PC-3 (cell line): Measurements from ENCODE around the gene CDC42BPB. TPM values are rescaled to one million over a fixed set of nuclear protein-coding genes. Genes with fewer than 3 reads are reported as not detected.
A peak's percentile ranks its signal among the peaks of the same experiment; 100 is the strongest.

Experiments used
- ATAC-seq: fragments of 200-7000 bp; cut with Tn5 transposase; 2 replicates; pipeline ENCODE4 v1.9.1; 2020; ENCODE audit warnings: mild to moderate bottlenecking, moderate library complexity
- BruUV-seq: library from RNA; stranded (reverse); fragments of 400-500 nt; replicated peaks from 2 replicates; lab custom pipeline; 2021; lab: Mats Ljungman, UMichigan
- CTCF ChIA-PET: fragments of 300-600 bp; sonication (Branson Sonifier 250); formaldehyde crosslinking; loops from one replicate; lab custom pipeline; 2022; ENCODE audit warnings: antibody characterized with exemption; lab: Charles Lee
- POLR2A ChIA-PET: fragments of 300-600 bp; sonication (Branson Sonifier 250); formaldehyde crosslinking; loops from one replicate; lab custom pipeline; 2022; ENCODE audit warnings: antibody characterized with exemption; ENCODE audit not compliant: unreplicated experiment; lab: Charles Lee
- DNase-seq: peaks from one replicate; pipeline ENCODE4 v3.0.0-alpha.2; 2015
- H2AFZ ChIP-seq: fragments of 300-600 bp; sonication (generic); 2 replicates; pipeline ENCODE4 v1.6.0; 2016; ENCODE audit warnings: antibody characterized with exemption, low read length
- H3F3A ChIP-seq: fragments of 300-600 bp; sonication (generic); one replicate; pipeline ENCODE4 v1.6.0; 2017; ENCODE audit warnings: antibody characterized with exemption, low read length, control low read depth, mild to moderate bottlenecking; ENCODE audit not compliant: unreplicated experiment
- H3K27ac ChIP-seq: fragments of 300-600 bp; sonication (generic); 2 replicates; pipeline ENCODE4 v1.5.1; 2016; ENCODE audit warnings: mild to moderate bottlenecking, low read length
- H3K27me3 ChIP-seq: fragments of 300-600 bp; sonication (generic); 2 replicates; pipeline ENCODE4 v1.6.1; 2016; ENCODE audit warnings: low read length, mixed read lengths
- H3K36me3 ChIP-seq: fragments of 300-600 bp; sonication (generic); 2 replicates; pipeline ENCODE4 v1.6.1; 2016; ENCODE audit warnings: low read depth, mixed run types, low read length, mixed read lengths
- H3K4me1 ChIP-seq: fragments of 300-600 bp; sonication (generic); 2 replicates; pipeline ENCODE4 v1.5.1; 2016; ENCODE audit warnings: low read length; ENCODE audit not compliant: insufficient read depth
- H3K4me2 ChIP-seq: fragments of 300-600 bp; sonication (generic); 2 replicates; pipeline ENCODE4 v1.6.0; 2016; ENCODE audit warnings: low read length
- H3K4me3 ChIP-seq: fragments of 300-600 bp; sonication (generic); 2 replicates; pipeline ENCODE4 v1.5.1; 2016; ENCODE audit warnings: mild to moderate bottlenecking, low read length, mixed read lengths
- H3K79me2 ChIP-seq: fragments of 300-600 bp; sonication (generic); 2 replicates; pipeline ENCODE4 v1.6.1; 2017; ENCODE audit warnings: low read length, mixed read lengths
- H3K9ac ChIP-seq: fragments of 300-600 bp; sonication (generic); 2 replicates; pipeline ENCODE4 v1.6.0; 2016; ENCODE audit warnings: mild to moderate bottlenecking, low read length
- H3K9me2 ChIP-seq: fragments of 300-600 bp; sonication (generic); replicated peaks from 2 replicates; pipeline ENCODE4 v1.6.1; 2016; ENCODE audit warnings: mixed run types, low read length, mixed read lengths
- H3K9me3 ChIP-seq: fragments of 300-600 bp; sonication (generic); 2 replicates; pipeline ENCODE4 v1.6.1; 2016; ENCODE audit warnings: low read length, mixed read lengths
- H4K20me1 ChIP-seq: fragments of 300-600 bp; sonication (generic); 2 replicates; pipeline ENCODE4 v1.6.1; 2016; ENCODE audit warnings: low read length, mixed read lengths
- CTCF ChIP-seq: fragments of 300-600 bp; sonication (generic); conservative IDR thresholded peaks from 2 replicates; pipeline ENCODE4 v1.5.1; 2017; ENCODE audit warnings: antibody characterized with exemption, low read depth, mild to moderate bottlenecking, low read length
- EZH2 ChIP-seq: fragments of 300-600 bp; sonication (generic); IDR thresholded peaks from one replicate; pipeline ENCODE4 v1.6.1; 2017; ENCODE audit warnings: antibody characterized with exemption, mild to moderate bottlenecking, low read length; ENCODE audit not compliant: unreplicated experiment
- EZH2phosphoT487 ChIP-seq: fragments of 300-600 bp; sonication (generic); IDR thresholded peaks from 2 replicates; pipeline ENCODE4 v1.6.1; 2018; ENCODE audit warnings: mild to moderate bottlenecking, antibody characterized with exemption, low read length, borderline replicate concordance
- intact Hi-C: fragments of 100-400 bp; cut with micrococcal nuclease; formaldehyde crosslinking; loops from 2 replicates; pipeline ENCODE4 v1.9.0; 2023
- total RNA-seq: library from RNA; depleted of rRNA; stranded (reverse); fragments of >200 nt; gene quantifications from 2 replicates; pipeline ENCODE4 v1.2.3, GENCODE V29; 2014

CDC42BPB gene
- total RNA-seq, 1 experiment from 2014 or later: 73.0 TPM

DNA sequence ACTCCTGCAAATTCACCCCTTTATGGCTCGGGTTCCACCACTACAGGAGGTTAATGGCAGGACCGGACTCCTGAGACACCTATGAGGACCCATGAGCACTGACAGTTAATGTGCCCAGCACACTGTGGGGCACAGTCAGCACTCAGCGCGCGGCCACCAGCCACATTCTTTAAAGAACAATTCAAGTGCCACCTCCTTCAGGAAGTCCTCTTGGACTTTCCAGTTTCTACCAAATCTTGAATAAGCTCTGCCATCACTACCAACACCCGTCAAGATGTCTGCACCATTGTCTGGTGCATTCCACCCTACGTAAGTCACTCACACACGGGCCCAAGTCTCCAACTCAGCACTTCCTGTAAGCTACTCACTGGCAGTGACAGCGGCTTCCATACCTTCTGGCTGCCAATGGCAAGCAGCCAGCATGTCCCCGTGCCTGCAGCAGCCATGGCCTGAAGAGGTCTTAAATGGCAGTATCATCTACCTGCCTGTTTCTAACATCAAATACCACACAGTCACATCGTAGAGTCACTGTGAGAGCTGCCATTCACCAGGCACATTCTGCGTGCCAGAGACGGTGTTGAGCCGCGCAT lies 48.5 kb downstream of the CDC42BPB start:
- intact Hi-C loops: no loop called here
- H3K9ac ChIP-seq: no peak overlapping the region

GRCh38 chr14:103008126-103008525 lies 49.2 kb downstream of the CDC42BPB start:
- no peaks in the 10 kb centered on the region for H4K20me1 ChIP-seq
- peaks cover 27% of the 10 kb centered on the region for H3K36me3 ChIP-seq
- ATAC-seq (no peak), DNase-seq (no peak)
- no peaks in the 10 kb centered on the region for H3K9me2 ChIP-seq
- ChIA-PET POLR2A (no interaction called here), CTCF (no interaction called here)
- no peaks in the 10 kb centered on the region for H3K27me3 ChIP-seq
- no peak overlapping the region for H2AFZ ChIP-seq
- intact Hi-C loops: no loop called here
- peaks cover 52% of the 10 kb centered on the region for H3K79me2 ChIP-seq
- TF ChIP-seq CTCF (no peak), EZH2phosphoT487 (no peak)
- no peaks in the 10 kb centered on the region for H3K9me3 ChIP-seq
- H3K27ac ChIP-seq: no peak overlapping the region
- BruUV-seq: no TSS peak
- peaks cover 31% of the 10 kb centered on the region for H3K4me1 ChIP-seq
- H3K9ac ChIP-seq: no peak overlapping the region
- peaks cover 10% of the 10 kb centered on the region for H3F3A ChIP-seq
- H3K4me2 ChIP-seq: no peak overlapping the region
- no peak overlapping the region for H3K4me3 ChIP-seq

More for the DNA sequence above, 48.5 kb downstream of the CDC42BPB start:
- Histone ChIP-seq H3K27ac (no peak overlapping the region), H4K20me1 (no peaks in the 10 kb centered on the region), H2AFZ (no peak overlapping the region), H3F3A (peaks cover 10% of the 10 kb centered on the region), H3K4me3 (no peak overlapping the region), H3K4me1 (peaks cover 31% of the 10 kb centered on the region), H3K4me2 (no peak overlapping the region), H3K27me3 (no peaks in the 10 kb centered on the region), H3K9me3 (no peaks in the 10 kb centered on the region), H3K36me3 (peaks cover 27% of the 10 kb centered on the region), H3K79me2 (peaks cover 59% of the 10 kb centered on the region), H3K9me2 (no peaks in the 10 kb centered on the region)
- ChIA-PET CTCF (no interaction called here), POLR2A (no interaction called here)
- BruUV-seq: no TSS peak
- DNase-seq: peak; percentile 61
- TF ChIP-seq EZH2phosphoT487 (no peak), EZH2 (no peak), CTCF (no peak)
- peak; percentile 9; the same call in 1 of the 2 replicates for ATAC-seq

- H4K20me1 ChIP-seq: no peaks in the 10 kb centered on the region
Observed at GRCh38 chr14:103007555-103007954, 49.8 kb downstream of the CDC42BPB start.

More at GRCh38 chr14:103007555-103007954, 49.8 kb downstream of the CDC42BPB start:
- H3K79me2 ChIP-seq: peaks cover 46% of the 10 kb centered on the region
- intact Hi-C loops: no loop called here
- H3K27ac ChIP-seq: no peak overlapping the region
- peaks cover 27% of the 10 kb centered on the region for H3K36me3 ChIP-seq
- no TSS peak for BruUV-seq
- no peak for ATAC-seq
- peaks cover 10% of the 10 kb centered on the region for H3F3A ChIP-seq
- H3K9me2 ChIP-seq: no peaks in the 10 kb centered on the region
- H3K4me1 ChIP-seq: peaks cover 31% of the 10 kb centered on the region
- no peak overlapping the region for H3K4me3 ChIP-seq
- no peak for TF ChIP-seq CTCF
- TF ChIP-seq EZH2: no peak
- no peak for TF ChIP-seq EZH2phosphoT487
- no peaks in the 10 kb centered on the region for H3K9me3 ChIP-seq
- no peak overlapping the region for H3K4me2 ChIP-seq
- DNase-seq: no peak
- H3K27me3 ChIP-seq: no peaks in the 10 kb centered on the region
- ChIA-PET POLR2A (no interaction called here), CTCF (no interaction called here)
- H3K9ac ChIP-seq: no peak overlapping the region
- no peak overlapping the region for H2AFZ ChIP-seq
